H9 (cell line): Measurements from ENCODE around the gene TM9SF2. TPM values are rescaled to one million over a fixed set of nuclear protein-coding genes. Genes with fewer than 3 reads are reported as not detected.

Experiments
- DNase-seq: peaks from one replicate; pipeline ENCODE4 v3.0.0-alpha.2; 2017
- H2AFZ ChIP-seq: one replicate; pipeline ENCODE4 v1.6.1; 2013; ENCODE audit warnings: mild to moderate bottlenecking, low read length, control low read depth, moderate library complexity
- H2AK5ac ChIP-seq: 2 replicates; pipeline ENCODE4 v1.6.1; 2013; ENCODE audit warnings: low read length, control low read depth, mixed read lengths; ENCODE audit not compliant: insufficient read length
- H2BK120ac ChIP-seq: one replicate; pipeline ENCODE4 v1.6.1; 2013; ENCODE audit warnings: low read depth, mild to moderate bottlenecking, low read length, control low read depth, inconsistent platforms; ENCODE audit not compliant: poor library complexity, severe bottlenecking
- H2BK12ac ChIP-seq: 2 replicates; pipeline ENCODE4 v1.6.1; 2013; ENCODE audit warnings: low read length, control low read depth, mixed read lengths, low read depth; ENCODE audit not compliant: insufficient read length
- H2BK15ac ChIP-seq: 2 replicates; pipeline ENCODE4 v1.6.1; 2013; ENCODE audit warnings: low read depth, low read length, control low read depth
- H2BK20ac ChIP-seq: one replicate; pipeline ENCODE4 v1.6.1; 2013; ENCODE audit warnings: low read depth, mild to moderate bottlenecking, low read length, control low read depth, inconsistent platforms; ENCODE audit not compliant: poor library complexity, severe bottlenecking
- H2BK5ac ChIP-seq: 2 replicates; pipeline ENCODE4 v1.6.1; 2013; ENCODE audit warnings: low read length, control low read depth, mixed read lengths; ENCODE audit not compliant: insufficient read length
- H3K14ac ChIP-seq: 2 replicates; pipeline ENCODE4 v1.6.1; 2013; ENCODE audit warnings: low read length, control low read depth; ENCODE audit not compliant: insufficient read depth
- H3K18ac ChIP-seq: 2 replicates; pipeline ENCODE4 v1.6.1; 2013; ENCODE audit warnings: low read depth, mild to moderate bottlenecking, mixed read lengths, low read length, control low read depth; ENCODE audit not compliant: insufficient read length
- H3K23ac ChIP-seq: 2 replicates; pipeline ENCODE4 v1.6.1; 2013; ENCODE audit warnings: low read length, control low read depth, mixed read lengths, low read depth; ENCODE audit not compliant: insufficient read length
- H3K23me2 ChIP-seq: 2 replicates; pipeline ENCODE4 v1.6.1; 2013; ENCODE audit warnings: low read depth, mild to moderate bottlenecking, mixed read lengths, low read length, control low read depth; ENCODE audit not compliant: insufficient read length, poor library complexity, severe bottlenecking
- H3K27ac ChIP-seq: 2 replicates; pipeline ENCODE4 v1.5.1; 2013; ENCODE audit warnings: low read length, control low read depth, mixed read lengths, low read depth; ENCODE audit not compliant: insufficient read length
- H3K27me3 ChIP-seq: 2 replicates; pipeline ENCODE4 v1.6.1; 2013; ENCODE audit warnings: low read length, control low read depth, inconsistent platforms; ENCODE audit not compliant: insufficient read depth
- H3K4ac ChIP-seq: 2 replicates; pipeline ENCODE4 v1.6.1; 2013; ENCODE audit warnings: low read depth, mild to moderate bottlenecking, control low read depth, inconsistent platforms, low read length, moderate library complexity
- H3K4me1 ChIP-seq: 2 replicates; pipeline ENCODE4 v1.6.1; 2013; ENCODE audit warnings: low read length, control low read depth, inconsistent platforms; ENCODE audit not compliant: insufficient read depth
- H3K4me2 ChIP-seq: 2 replicates; pipeline ENCODE4 v1.6.1; 2013; ENCODE audit warnings: low read length, control low read depth, mixed read lengths; ENCODE audit not compliant: insufficient read length, insufficient read depth
- H3K56ac ChIP-seq: 2 replicates; pipeline ENCODE4 v1.6.1; 2013; ENCODE audit warnings: low read depth, mild to moderate bottlenecking, mixed read lengths, low read length, control low read depth; ENCODE audit not compliant: insufficient read length
- H3K79me1 ChIP-seq: 2 replicates; pipeline ENCODE4 v1.6.1; 2013; ENCODE audit warnings: low read depth, mild to moderate bottlenecking, moderate library complexity, low read length, control low read depth, inconsistent platforms; ENCODE audit not compliant: insufficient read depth, poor library complexity, severe bottlenecking
- H3K79me2 ChIP-seq: 2 replicates; pipeline ENCODE4 v1.6.1; 2013; ENCODE audit warnings: low read length, control low read depth, inconsistent platforms; ENCODE audit not compliant: insufficient read depth
- H3K9ac ChIP-seq: 2 replicates; pipeline ENCODE4 v1.6.1; 2013; ENCODE audit warnings: low read length, control low read depth, mixed read lengths; ENCODE audit not compliant: insufficient read length; ENCODE audit errors: extremely low read depth
- H3K9me3 ChIP-seq: one replicate; pipeline ENCODE4 v1.6.1; 2013; ENCODE audit warnings: low read depth, low read length, inconsistent platforms; ENCODE audit not compliant: control insufficient read depth
- H3T11ph ChIP-seq: one replicate; pipeline ENCODE4 v1.6.1; 2013; ENCODE audit warnings: mild to moderate bottlenecking, low read length, control low read depth, inconsistent platforms
- H4K20me1 ChIP-seq: one replicate; pipeline ENCODE4 v1.6.1; 2013; ENCODE audit not compliant: control insufficient read depth, insufficient read length, insufficient read depth
- H4K5ac ChIP-seq: 2 replicates; pipeline ENCODE4 v1.6.1; 2013; ENCODE audit warnings: low read depth, mild to moderate bottlenecking, mixed read lengths, low read length, control low read depth; ENCODE audit not compliant: insufficient read length
- H4K8ac ChIP-seq: replicated peaks from 2 replicates; pipeline ENCODE4 v1.6.1; 2013; ENCODE audit warnings: low read length, control low read depth, mixed read lengths, low read depth; ENCODE audit not compliant: insufficient read length
- H4K91ac ChIP-seq: 2 replicates; pipeline ENCODE4 v1.6.1; 2013; ENCODE audit warnings: low read depth, mild to moderate bottlenecking, moderate library complexity, mixed read lengths, low read length, control low read depth; ENCODE audit not compliant: insufficient read length
- H3K27ac Mint-ChIP-seq, 3 experiments: 2 replicates in 2 of 3; 3 replicates in 1 of 3; pipeline ENCODE4 v1.8.0; 2020 to 2021; ENCODE audit warnings: mixed read lengths in 3 of 3, mild to moderate bottlenecking in 1 of 3, moderate library complexity in 1 of 3
- H3K27me3 Mint-ChIP-seq: 2 replicates; pipeline ENCODE4 v1.8.0; 2021; ENCODE audit warnings: low read depth, mild to moderate bottlenecking, moderate library complexity, mixed read lengths
- H3K36me3 Mint-ChIP-seq, 3 experiments: 2 replicates in 2 of 3; 3 replicates in 1 of 3; pipeline ENCODE4 v1.8.0; 2020 to 2021; ENCODE audit warnings: low read depth in 3 of 3, mixed read lengths in 3 of 3; ENCODE audit not compliant: insufficient read depth in 1 of 3
- H3K4me1 Mint-ChIP-seq, 2 experiments: 2 replicates each; pipeline ENCODE4 v1.8.0; 2020; ENCODE audit warnings: mixed read lengths in 2 of 2
- H3K4me3 Mint-ChIP-seq, 2 experiments: 2 replicates in 1 of 2; 3 replicates in 1 of 2; pipeline ENCODE4 v1.8.0; 2020 to 2021; ENCODE audit warnings: mild to moderate bottlenecking in 2 of 2, mixed read lengths in 2 of 2, moderate library complexity in 1 of 2
- H3K9me3 Mint-ChIP-seq, 2 experiments: 2 replicates in 1 of 2; 3 replicates in 1 of 2; pipeline ENCODE4 v1.8.0; 2020; ENCODE audit warnings: mild to moderate bottlenecking in 2 of 2, mixed read lengths in 2 of 2, moderate library complexity in 1 of 2
- WGBS: extraction: QIAGEN DNeasy Blood & Tissue Kit; methylation state at CpG from one replicate; pipeline ENCODE4 v1.1.7; 2013; ENCODE audit warnings: missing lambda C conversion rate, low lambda C conversion rate, mixed read lengths; ENCODE audit not compliant: insufficient read length; ENCODE audit errors: extremely low coverage; 5-methylcytosine and 5-hydroxymethylcytosine counted together
- total RNA-seq: library from RNA; stranded (reverse); gene quantifications from 2 replicates; pipeline ENCODE4 v1.2.1, GENCODE V29; 2021
- TF ChIP-seq, protein P1 (sequence below): fragments of 200-600 bp; sonication (generic); conservative IDR thresholded peaks from 3 replicates; pipeline ENCODE4 v1.8.0; 2021; ENCODE audit warnings: antibody characterized with exemption, mild to moderate bottlenecking

Gene TM9SF2
- total RNA-seq, 1 experiment from 2014 or later: 86.1 TPM

DNA sequence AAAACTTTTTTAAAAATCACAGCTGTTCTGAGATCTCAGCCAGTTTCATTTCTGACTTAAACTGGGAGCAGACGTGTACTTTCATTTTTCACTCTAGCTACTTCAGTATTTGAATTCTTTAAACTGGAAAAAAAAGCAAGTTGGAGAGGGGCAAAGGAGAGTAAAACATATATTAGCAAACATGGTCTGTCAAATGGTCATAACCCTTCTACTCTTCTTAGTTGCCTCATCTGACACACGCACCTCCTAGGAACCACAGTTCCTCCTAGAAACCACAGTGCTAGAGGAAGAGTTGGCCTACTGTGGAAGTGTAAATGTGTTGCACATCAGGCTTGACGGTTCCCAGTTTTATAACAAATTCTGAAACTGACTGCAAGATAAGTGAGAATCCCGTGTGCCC lies 47.2 kb downstream of the TM9SF2 start:
- Histone ChIP-seq H2BK5ac (no peak overlapping the region), H3K14ac (no peak overlapping the region), H3K79me2 (no peaks in the 10 kb centered on the region), H2AK5ac (no peak overlapping the region), H3K4me2 (no peak overlapping the region), H3K9ac (no peak overlapping the region), H2BK120ac (no peak overlapping the region), H3K9me3 (no peaks in the 10 kb centered on the region), H4K8ac (no peak overlapping the region), H3K4ac (no peak overlapping the region), H3K27me3 (no peaks in the 10 kb centered on the region), H3K4me1 (no peaks in the 10 kb centered on the region), H2BK15ac (no peak overlapping the region), H3K23me2 (no peaks in the 10 kb centered on the region), H2AFZ (no peak overlapping the region), H3K27ac (no peak overlapping the region), H3K79me1 (no peaks in the 10 kb centered on the region), H3K23ac (no peak overlapping the region), H3T11ph (no peak overlapping the region), H3K56ac (no peak overlapping the region), H3K18ac (no peak overlapping the region), H2BK12ac (no peak overlapping the region), H4K20me1 (no peaks in the 10 kb centered on the region), H4K5ac (no peak overlapping the region), H2BK20ac (no peak overlapping the region), H4K91ac (no peak overlapping the region)
- Mint-ChIP-seq H3K4me3 (no peak overlapping the region), H3K27me3 (no peaks in the 10 kb centered on the region), H3K27ac (no peak overlapping the region), H3K4me1 (no peaks in the 10 kb centered on the region), H3K9me3 (no peaks in the 10 kb centered on the region), H3K36me3 (peaks cover 25 to 73% (median 49%) of the 10 kb centered on the region in 3 experiments)
- TF ChIP-seq, protein P1, sequence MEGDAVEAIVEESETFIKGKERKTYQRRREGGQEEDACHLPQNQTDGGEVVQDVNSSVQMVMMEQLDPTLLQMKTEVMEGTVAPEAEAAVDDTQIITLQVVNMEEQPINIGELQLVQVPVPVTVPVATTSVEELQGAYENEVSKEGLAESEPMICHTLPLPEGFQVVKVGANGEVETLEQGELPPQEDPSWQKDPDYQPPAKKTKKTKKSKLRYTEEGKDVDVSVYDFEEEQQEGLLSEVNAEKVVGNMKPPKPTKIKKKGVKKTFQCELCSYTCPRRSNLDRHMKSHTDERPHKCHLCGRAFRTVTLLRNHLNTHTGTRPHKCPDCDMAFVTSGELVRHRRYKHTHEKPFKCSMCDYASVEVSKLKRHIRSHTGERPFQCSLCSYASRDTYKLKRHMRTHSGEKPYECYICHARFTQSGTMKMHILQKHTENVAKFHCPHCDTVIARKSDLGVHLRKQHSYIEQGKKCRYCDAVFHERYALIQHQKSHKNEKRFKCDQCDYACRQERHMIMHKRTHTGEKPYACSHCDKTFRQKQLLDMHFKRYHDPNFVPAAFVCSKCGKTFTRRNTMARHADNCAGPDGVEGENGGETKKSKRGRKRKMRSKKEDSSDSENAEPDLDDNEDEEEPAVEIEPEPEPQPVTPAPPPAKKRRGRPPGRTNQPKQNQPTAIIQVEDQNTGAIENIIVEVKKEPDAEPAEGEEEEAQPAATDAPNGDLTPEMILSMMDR: no peak
- DNase-seq: no peak
- no CpG with 5 or more reads among the region's 4 CpGs for WGBS
